CD4-positive, CD25-positive, alpha-beta regulatory T cell (primary cell): ENCODE measurements around the gene SLC25A24. TPM values are rescaled to one million over a fixed set of nuclear protein-coding genes. Genes with fewer than 3 reads are reported as not detected.
"Not testable (repeated sequence)": the region's sequence is repeated elsewhere in the genome, so short reads cannot be mapped to it uniquely, and the experiment has no call there.

Experiments
- ATAC-seq, 2 donors: fragments of 150-1000 bp; cut with Tn5 transposase; one replicate each; pipeline ENCODE4 v1.10.0; 2021; ENCODE audit warnings: low read depth in 2 of 2, moderate number of reproducible peaks in 2 of 2, moderate library complexity in 1 of 2
- DNase-seq, 3 donors: peaks; one replicate each; pipeline versions ENCODE4 v3.0.0 to v3.0.0-alpha.2; 2012 to 2022; ENCODE audit warnings: mixed read lengths in 1 of 3
- H3K27ac ChIP-seq: one replicate; pipeline ENCODE4 v1.7.0; 2013; ENCODE audit warnings: mild to moderate bottlenecking, low read length; ENCODE audit not compliant: insufficient read depth, poor library complexity, severe bottlenecking
- H3K27me3 ChIP-seq: one replicate; pipeline ENCODE4 v1.7.0; 2013; ENCODE audit warnings: low read length; ENCODE audit not compliant: control insufficient read depth, insufficient read depth
- H3K36me3 ChIP-seq: one replicate; pipeline ENCODE4 v1.7.0; 2013; ENCODE audit warnings: mild to moderate bottlenecking, low read length, moderate library complexity; ENCODE audit not compliant: control insufficient read depth, insufficient read depth
- H3K4me1 ChIP-seq: 2 replicates; pipeline ENCODE4 v1.7.0; 2013; ENCODE audit warnings: mild to moderate bottlenecking, low read length; ENCODE audit not compliant: insufficient read depth, control insufficient read depth, poor library complexity, severe bottlenecking
- H3K4me3 ChIP-seq: one replicate; pipeline ENCODE4 v1.7.0; 2013; ENCODE audit warnings: low read depth, mild to moderate bottlenecking, low read length, moderate library complexity
- H3K9me3 ChIP-seq, 2 experiments: 1 replicate in 1 of 2; 2 replicates in 1 of 2; pipeline ENCODE4 v1.7.0; 2013; ENCODE audit warnings: low read length in 2 of 2, mild to moderate bottlenecking in 1 of 2, moderate library complexity in 1 of 2; ENCODE audit not compliant: control insufficient read depth in 2 of 2
- H3K27ac Mint-ChIP-seq, 3 donors: one replicate each; pipeline ENCODE4 v1.8.0; 2020 to 2022; ENCODE audit warnings: mild to moderate bottlenecking in 3 of 3, mixed read lengths in 3 of 3, moderate library complexity in 2 of 3
- H3K27me3 Mint-ChIP-seq: one replicate; pipeline ENCODE4 v1.8.0; 2022; ENCODE audit warnings: mild to moderate bottlenecking, mixed read lengths
- H3K36me3 Mint-ChIP-seq: one replicate; pipeline ENCODE4 v1.8.0; 2020; ENCODE audit warnings: mixed read lengths
- H3K4me1 Mint-ChIP-seq, 4 donors: one replicate each; pipeline ENCODE4 v1.8.0; 2020 to 2022; ENCODE audit warnings: mixed read lengths in 4 of 4, mild to moderate bottlenecking in 1 of 4
- H3K4me3 Mint-ChIP-seq, 4 donors: one replicate each; pipeline ENCODE4 v1.8.0; 2020 to 2022; ENCODE audit warnings: mild to moderate bottlenecking in 4 of 4, mixed read lengths in 4 of 4, moderate library complexity in 3 of 4
- H3K9me3 Mint-ChIP-seq, 7 donors: one replicate each; pipeline ENCODE4 v1.8.0; 2020 to 2022; ENCODE audit warnings: mixed read lengths in 7 of 7, mild to moderate bottlenecking in 3 of 7, moderate library complexity in 2 of 7
- polyA plus RNA-seq, 4 donors: library from polyadenylated mRNA; unstranded; fragments of 300-500 nt; fragmentation: Illumina TruSeq; gene quantifications; one replicate each; pipeline ENCODE4 v1.2.3, GENCODE V29; 2021
- total RNA-seq: library from RNA; stranded (reverse); gene quantifications from one replicate; pipeline ENCODE4 v1.2.3, GENCODE V29; 2022

Gene SLC25A24
- total and polyA plus RNA-seq, 5 donors from 2014 or later = 14.7 to 26.7 (median 19.8) TPM

GRCh38 chr1:108223226-108223625 is 23.1 kb upstream of the SLC25A24 start:
- not testable (repeated sequence) for H3K36me3 Mint-ChIP-seq, H3K27me3 Mint-ChIP-seq

GRCh38 chr1:108217515-108218174 is 17.5 kb upstream of the SLC25A24 start:
- H3K9me3 Mint-ChIP-seq, H3K27ac Mint-ChIP-seq, H3K4me3 Mint-ChIP-seq, H3K4me1 Mint-ChIP-seq, H3K36me3 ChIP-seq, H3K4me3 ChIP-seq, H3K9me3 ChIP-seq, H3K27me3 ChIP-seq, H3K4me1 ChIP-seq, H3K36me3 Mint-ChIP-seq, DNase-seq, H3K27ac ChIP-seq, ATAC-seq: not testable (repeated sequence)
- peaks cover 17% of the 10 kb centered on the region for H3K27me3 Mint-ChIP-seq

More at GRCh38 chr1:108223226-108223625, 23.1 kb upstream of the SLC25A24 start:
- not testable (repeated sequence) for H3K9me3 Mint-ChIP-seq, H3K9me3 ChIP-seq, H3K4me3 Mint-ChIP-seq, H3K4me1 ChIP-seq, ATAC-seq, H3K4me1 Mint-ChIP-seq, H3K27me3 ChIP-seq, H3K27ac Mint-ChIP-seq, H3K27ac ChIP-seq, DNase-seq, H3K36me3 ChIP-seq, H3K4me3 ChIP-seq

DNA sequence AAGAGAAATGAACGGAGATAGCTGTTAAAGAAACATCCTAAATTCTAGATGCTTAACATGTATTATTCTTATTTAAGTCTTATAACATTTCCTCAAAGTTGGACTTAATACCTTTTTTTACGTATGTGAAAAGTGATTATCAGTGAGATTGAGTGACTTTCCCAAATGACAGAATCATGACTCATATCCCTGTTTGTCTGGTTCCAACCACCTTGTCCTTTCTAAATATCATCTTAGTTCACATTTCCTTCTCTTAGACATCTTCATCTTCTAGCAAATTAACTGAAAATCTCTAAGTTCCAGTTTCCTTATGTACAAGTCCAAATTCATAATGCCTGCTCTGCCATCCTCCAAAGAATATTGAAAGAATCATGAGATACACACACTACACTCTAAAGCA is 16.9 kb upstream of the SLC25A24 start:
- H3K27me3 Mint-ChIP-seq = peaks cover 24% of the 10 kb centered on the region
- not testable (repeated sequence) for H3K27me3 ChIP-seq, ATAC-seq

GRCh38 chr1:108216028-108216890 is 16.1 kb upstream of the SLC25A24 start:
- H3K9me3 Mint-ChIP-seq, H3K4me3 Mint-ChIP-seq: not testable (repeated sequence)

More for the DNA sequence above, 16.9 kb upstream of the SLC25A24 start:
- H3K9me3 ChIP-seq, H3K4me1 Mint-ChIP-seq, H3K4me3 Mint-ChIP-seq, H3K27ac Mint-ChIP-seq, H3K9me3 Mint-ChIP-seq, H3K4me1 ChIP-seq, DNase-seq, H3K4me3 ChIP-seq, H3K36me3 ChIP-seq, H3K36me3 Mint-ChIP-seq, H3K27ac ChIP-seq: not testable (repeated sequence)

GRCh38 chr1:108214641-108215465 is 14.7 kb upstream of the SLC25A24 start:
- peak; percentile 60 to 65 for ATAC-seq
- H3K27me3 Mint-ChIP-seq = peaks cover 40% of the 10 kb centered on the region
- H3K4me1 ChIP-seq, H3K9me3 ChIP-seq, H3K27ac Mint-ChIP-seq, H3K9me3 Mint-ChIP-seq, H3K4me3 ChIP-seq, H3K4me3 Mint-ChIP-seq, H3K36me3 Mint-ChIP-seq, H3K36me3 ChIP-seq, H3K27ac ChIP-seq, H3K4me1 Mint-ChIP-seq: not testable (repeated sequence)
- DNase-seq = peak in 1 of 3 donors; percentile 35
- H3K27me3 ChIP-seq = peaks cover 13% of the 10 kb centered on the region

More at GRCh38 chr1:108216028-108216890, 16.1 kb upstream of the SLC25A24 start:
- H3K9me3 ChIP-seq, H3K27ac Mint-ChIP-seq, H3K27ac ChIP-seq, H3K36me3 Mint-ChIP-seq, H3K4me3 ChIP-seq, H3K4me1 Mint-ChIP-seq, H3K36me3 ChIP-seq, DNase-seq, ATAC-seq, H3K4me1 ChIP-seq, H3K27me3 ChIP-seq: not testable (repeated sequence)
- peaks cover 31% of the 10 kb centered on the region for H3K27me3 Mint-ChIP-seq

GRCh38 chr1:108211014-108211413 is 10.9 kb upstream of the SLC25A24 start:
- Mint-ChIP-seq H3K36me3 (no peaks in the 10 kb centered on the region), H3K27me3 (peaks cover 54% of the 10 kb centered on the region), H3K9me3 (peaks cover 0 to 1% (median 0%) of the 10 kb centered on the region in 7 donors), H3K4me1 (peaks cover 4 to 14% (median 6%) of the 10 kb centered on the region in 4 donors), H3K27ac (no peak overlapping the region), H3K4me3 (no peak overlapping the region)
- H3K4me1 ChIP-seq = peaks cover 8% of the 10 kb centered on the region
- ATAC-seq (no peak), DNase-seq (no peak)
- peaks cover 13% of the 10 kb centered on the region for H3K27me3 ChIP-seq
- H3K27ac ChIP-seq = no peak overlapping the region
- H3K36me3 ChIP-seq = no peaks in the 10 kb centered on the region
- no peaks in the 10 kb centered on the region for H3K9me3 ChIP-seq
- no peak overlapping the region for H3K4me3 ChIP-seq

- peak; percentile 53 to 58 for ATAC-seq
- Mint-ChIP-seq H3K36me3 (no peaks in the 10 kb centered on the region), H3K27me3 (peaks cover 51% of the 10 kb centered on the region), H3K9me3 (peaks cover 0 to 6% (median 0%) of the 10 kb centered on the region in 7 donors), H3K27ac (no peak overlapping the region), H3K4me3 (no peak overlapping the region), H3K4me1 (peaks cover 2 to 14% (median 6%) of the 10 kb centered on the region in 4 donors)
- Histone ChIP-seq H3K4me3 (no peak overlapping the region), H3K27ac (no peak overlapping the region), H3K9me3 (no peaks in the 10 kb centered on the region), H3K27me3 (peaks cover 13% of the 10 kb centered on the region), H3K4me1 (peaks cover 8% of the 10 kb centered on the region), H3K36me3 (no peaks in the 10 kb centered on the region)
- peak in 1 of 3 donors; percentile 57 for DNase-seq
Measured at GRCh38 chr1:108209456-108210108, 9.4 kb upstream of the SLC25A24 start.
